Activated CD8-positive, alpha-beta T cell treated with anti-CD3 and anti-CD28 coated beads for 36 hours (primary cell): ENCODE measurements around the gene MEIS1. TPM values are rescaled to one million over a fixed set of nuclear protein-coding genes. Genes with fewer than 3 reads are reported as not detected.

ENCODE experiments used
- ATAC-seq: fragments of 200-7000 bp; cut with Tn5 transposase; one replicate; pipeline ENCODE4 v1.10.0; 2021; ENCODE audit warnings: mild to moderate bottlenecking, moderate library complexity
- CTCF ChIA-PET: fragments of 350-600 bp; sonication (Branson Sonifier 250); formaldehyde crosslinking; loops from one replicate; lab custom pipeline; 2021; ENCODE audit warnings: antibody characterized with exemption; lab: Charles Lee
- POLR2A ChIA-PET: fragments of 350-600 bp; sonication (Branson Sonifier 250); formaldehyde crosslinking; loops from one replicate; lab custom pipeline; 2021; ENCODE audit warnings: antibody characterized with exemption; lab: Charles Lee
- DNase-seq: peaks from one replicate; pipeline ENCODE4 v3.0.0-alpha.2; 2020
- H3K27ac Mint-ChIP-seq: one replicate; pipeline ENCODE4 v1.8.0; 2021; ENCODE audit warnings: mild to moderate bottlenecking, mixed read lengths
- H3K27me3 Mint-ChIP-seq: one replicate; pipeline ENCODE4 v1.8.0; 2021; ENCODE audit warnings: mixed read lengths
- H3K36me3 Mint-ChIP-seq: one replicate; pipeline ENCODE4 v1.8.0; 2021; ENCODE audit warnings: low read depth, mixed read lengths
- H3K4me1 Mint-ChIP-seq: one replicate; pipeline ENCODE4 v1.8.0; 2021; ENCODE audit warnings: low read depth, mixed read lengths
- H3K4me3 Mint-ChIP-seq: one replicate; pipeline ENCODE4 v1.8.0; 2021; ENCODE audit warnings: mild to moderate bottlenecking, moderate library complexity, mixed read lengths
- H3K9me3 Mint-ChIP-seq: one replicate; pipeline ENCODE4 v1.8.0; 2021; ENCODE audit warnings: mixed read lengths
- CTCF ChIP-seq: fragments of 200-600 bp; IDR thresholded peaks from one replicate; pipeline ENCODE4 v1.8.0; 2022; ENCODE audit warnings: antibody characterized with exemption, mild to moderate bottlenecking
- intact Hi-C: fragments of 100-400 bp; cut with micrococcal nuclease; formaldehyde crosslinking; loops from one replicate; pipeline ENCODE4 v1.10.0; 2022
- total RNA-seq, 2 experiments: library from RNA; stranded (reverse); gene quantifications; one replicate each; pipeline ENCODE4 v1.2.3, GENCODE V29; 2021

Gene MEIS1
- total RNA-seq, 2 experiments from 2014 or later = not detected

DNA sequence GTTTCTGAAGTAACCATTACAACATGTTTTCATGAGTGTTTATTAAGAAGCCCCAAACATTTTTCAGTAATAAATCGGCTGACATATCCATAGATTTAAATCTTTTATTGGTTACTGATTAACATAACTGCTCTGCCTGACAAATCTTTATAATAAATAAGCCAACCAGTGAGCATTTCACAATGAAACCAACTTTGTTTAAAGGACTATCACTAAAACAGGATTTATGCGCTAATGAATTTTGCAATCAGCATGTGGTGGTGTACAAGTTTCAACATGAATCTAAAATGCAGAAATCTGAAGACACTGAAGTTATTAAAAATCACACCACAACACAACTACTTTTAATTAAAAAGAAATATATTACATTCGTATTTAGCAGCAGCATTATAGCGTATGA is 166.7 kb downstream of the MEIS1 start:
- CTCF ChIA-PET = no interaction called here
- Mint-ChIP-seq H3K9me3 (no peaks in the 10 kb centered on the region), H3K27ac (no peak overlapping the region), H3K36me3 (no peaks in the 10 kb centered on the region), H3K4me1 (no peaks in the 10 kb centered on the region), H3K4me3 (no peak overlapping the region), H3K27me3 (peaks cover 1% of the 10 kb centered on the region)
- POLR2A ChIA-PET = no interaction called here
- ATAC-seq = no peak
- TF ChIP-seq CTCF = no peak
- intact Hi-C loops = no loop called here
- no peak for DNase-seq

DNA sequence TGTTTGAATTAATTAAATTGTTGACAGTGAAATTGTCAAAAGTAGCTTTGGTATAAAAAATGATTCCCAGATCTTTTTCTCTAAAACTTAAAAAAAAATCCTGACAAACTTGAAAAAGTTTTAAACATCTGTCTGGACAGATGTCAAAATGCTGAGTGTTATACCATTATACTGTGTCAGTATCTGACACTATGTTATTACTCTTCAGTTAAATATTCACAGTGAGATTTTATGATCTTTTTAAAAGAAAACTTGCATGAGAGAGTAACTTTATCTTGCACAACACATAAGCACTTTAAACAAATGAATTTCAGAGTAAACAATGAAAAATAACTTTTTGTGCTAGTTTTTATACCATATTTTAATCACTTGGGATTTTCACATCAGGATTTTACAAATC is 167.4 kb downstream of the MEIS1 start:
- H3K4me3 Mint-ChIP-seq = no peak overlapping the region

DNA sequence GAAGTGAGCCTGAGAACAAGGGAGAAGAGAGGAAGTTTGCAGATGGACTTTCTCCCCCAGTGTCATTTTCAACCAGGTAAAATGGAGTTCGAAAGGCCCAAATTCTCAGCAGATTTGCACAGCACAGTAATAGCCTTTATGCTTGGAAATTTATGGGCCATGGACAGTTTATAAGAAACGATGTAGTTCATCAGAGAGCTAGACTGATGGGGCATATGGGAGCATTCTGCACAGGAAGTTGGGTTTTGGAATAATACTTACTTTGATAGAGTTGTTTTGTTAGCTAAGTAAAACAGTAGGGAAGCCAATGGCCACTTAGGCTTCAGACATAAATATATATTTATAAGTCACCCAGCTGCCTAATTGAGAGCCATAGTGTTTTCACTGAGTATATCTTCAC is 169.4 kb downstream of the MEIS1 start:
- no peaks in the 10 kb centered on the region for H3K36me3 Mint-ChIP-seq
- CTCF ChIA-PET = no interaction called here
- no peak for DNase-seq

More for the DNA sequence above, 167.4 kb downstream of the MEIS1 start:
- POLR2A ChIA-PET = no interaction called here
- H3K27ac Mint-ChIP-seq = no peak overlapping the region
- no peak for DNase-seq
- CTCF ChIA-PET = no interaction called here
- no peaks in the 10 kb centered on the region for H3K9me3 Mint-ChIP-seq
- intact Hi-C loops = no loop called here
- no peak for ATAC-seq
- no peak for TF ChIP-seq CTCF
- no peaks in the 10 kb centered on the region for H3K4me1 Mint-ChIP-seq
- peaks cover 1% of the 10 kb centered on the region for H3K27me3 Mint-ChIP-seq
- H3K36me3 Mint-ChIP-seq = no peaks in the 10 kb centered on the region

GRCh38 chr2:66604976-66605375 is 170.1 kb downstream of the MEIS1 start:
- POLR2A ChIA-PET = no interaction called here
- Mint-ChIP-seq H3K4me3 (no peak overlapping the region), H3K27me3 (no peaks in the 10 kb centered on the region), H3K36me3 (no peaks in the 10 kb centered on the region), H3K27ac (no peak overlapping the region), H3K4me1 (no peaks in the 10 kb centered on the region), H3K9me3 (no peaks in the 10 kb centered on the region)
- no peak for TF ChIP-seq CTCF
- CTCF ChIA-PET = no interaction called here
- intact Hi-C loops = no loop called here
- DNase-seq = no peak
- no peak for ATAC-seq

More for the DNA sequence above, 169.4 kb downstream of the MEIS1 start:
- H3K27me3 Mint-ChIP-seq = no peaks in the 10 kb centered on the region
- H3K4me3 Mint-ChIP-seq = no peak overlapping the region
- H3K9me3 Mint-ChIP-seq = no peaks in the 10 kb centered on the region
- TF ChIP-seq CTCF = no peak
- H3K4me1 Mint-ChIP-seq = no peaks in the 10 kb centered on the region
- POLR2A ChIA-PET = no interaction called here
- intact Hi-C loops = no loop called here
- H3K27ac Mint-ChIP-seq = no peak overlapping the region
- ATAC-seq = no peak

DNA sequence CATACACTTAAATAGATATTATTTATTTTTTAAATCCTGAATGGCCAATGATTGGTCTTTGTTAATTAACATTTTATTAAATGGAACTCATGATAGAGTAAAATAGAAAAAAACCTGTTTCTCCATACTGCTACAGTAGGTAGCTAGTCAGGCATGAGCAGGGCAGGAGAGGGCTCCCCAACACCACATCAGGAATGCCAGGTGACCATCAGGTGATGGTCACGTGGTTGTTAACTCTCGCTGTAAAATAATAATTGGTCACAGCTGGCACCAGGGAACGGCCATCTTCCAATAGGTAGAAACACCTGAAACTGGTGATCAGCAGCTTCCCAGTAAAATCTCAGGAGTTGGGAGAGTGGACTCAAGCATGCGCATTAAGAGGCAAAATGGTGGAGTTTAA is 172.2 kb downstream of the MEIS1 start:
- Mint-ChIP-seq H3K27me3 (no peaks in the 10 kb centered on the region), H3K4me3 (no peak overlapping the region), H3K4me1 (no peaks in the 10 kb centered on the region), H3K36me3 (no peaks in the 10 kb centered on the region), H3K27ac (no peak overlapping the region), H3K9me3 (peaks cover 4% of the 10 kb centered on the region)
- no peak for DNase-seq
- intact Hi-C loops = no loop called here
- no peak for ATAC-seq
- POLR2A ChIA-PET = no interaction called here
- no peak for TF ChIP-seq CTCF
- CTCF ChIA-PET = no interaction called here
